SH-SY5Y (cell line): ENCODE data around the gene PHLDA2.

Experiments used
- GATA2 ChIP-seq: IDR thresholded peaks from 2 replicates; pipeline ENCODE4 v1.6.1; 2011; ENCODE audit warnings: mild to moderate bottlenecking, low read depth, low read length
- GATA3 ChIP-seq: IDR thresholded peaks from 2 replicates; pipeline ENCODE4 v1.6.1; 2011; ENCODE audit warnings: low read depth, mild to moderate bottlenecking, low read length, moderate library complexity

Gene PHLDA2

GRCh38 chr11:2881981-2882375 lies 47.2 kb downstream of the PHLDA2 start:
- TF ChIP-seq GATA2 = no peak
- TF ChIP-seq GATA3 = no peak

- TF ChIP-seq GATA2 (no peak), GATA3 (no peak)
These were observed 47.9 kb downstream of the PHLDA2 start for GRCh38 chr11:2881076-2881980.

GRCh38 chr11:2880646-2881045 lies 48.6 kb downstream of the PHLDA2 start:
- TF ChIP-seq GATA3 = no peak
- no peak for TF ChIP-seq GATA2

GRCh38 chr11:2878782-2879181 lies 50.4 kb downstream of the PHLDA2 start:
- TF ChIP-seq GATA2 (no peak), GATA3 (no peak)
